Skeletal muscle tissue (tissue), 4 donors: Measurements from ENCODE around the gene PTGS2. TPM values are rescaled to one million over a fixed set of nuclear protein-coding genes. Genes with fewer than 3 reads are reported as not detected.
"Not testable (repeated sequence)": the region's sequence is repeated elsewhere in the genome, so short reads cannot be mapped to it uniquely, and the experiment has no call there.

Experiments
- H3K27ac ChIP-seq: one replicate; pipeline ENCODE4 v1.7.0; 2013; ENCODE audit warnings: mild to moderate bottlenecking, low read depth, low read length, inconsistent platforms
- H3K27me3 ChIP-seq, 3 donors: one replicate each; pipeline ENCODE4 v1.7.0; 2013; ENCODE audit warnings: low read length in 3 of 3; ENCODE audit not compliant: control insufficient read depth in 3 of 3, insufficient read depth in 3 of 3
- H3K36me3 ChIP-seq, 3 donors: one replicate each; pipeline ENCODE4 v1.7.0; 2013; ENCODE audit warnings: low read length in 3 of 3; ENCODE audit not compliant: control insufficient read depth in 3 of 3, insufficient read depth in 3 of 3
- H3K4me1 ChIP-seq, 3 donors: one replicate each; pipeline ENCODE4 v1.7.0; 2013; ENCODE audit warnings: low read length in 3 of 3, mild to moderate bottlenecking in 3 of 3; ENCODE audit not compliant: control insufficient read depth in 3 of 3, insufficient read depth in 3 of 3
- H3K4me3 ChIP-seq, 3 donors: one replicate each; pipeline ENCODE4 v1.7.0; 2013; ENCODE audit warnings: low read length in 3 of 3
- H3K9ac ChIP-seq, 3 donors: one replicate each; pipeline ENCODE4 v1.7.0; 2013; ENCODE audit warnings: low read length in 3 of 3, mild to moderate bottlenecking in 3 of 3, moderate library complexity in 2 of 3, low read depth in 1 of 3
- H3K9me3 ChIP-seq, 3 donors: one replicate each; pipeline ENCODE4 v1.7.0; 2013; ENCODE audit warnings: low read length in 3 of 3; ENCODE audit not compliant: control insufficient read depth in 3 of 3
- total RNA-seq: library from RNA; depleted of rRNA; stranded (reverse); fragments of >200 nt; gene quantifications from one replicate; pipeline ENCODE4 v1.2.3, GENCODE V29; 2014
- donor health status: Osteomylitis.

The PTGS2 gene
- total RNA-seq, 1 donor from 2014 or later: 1.0 TPM

DNA sequence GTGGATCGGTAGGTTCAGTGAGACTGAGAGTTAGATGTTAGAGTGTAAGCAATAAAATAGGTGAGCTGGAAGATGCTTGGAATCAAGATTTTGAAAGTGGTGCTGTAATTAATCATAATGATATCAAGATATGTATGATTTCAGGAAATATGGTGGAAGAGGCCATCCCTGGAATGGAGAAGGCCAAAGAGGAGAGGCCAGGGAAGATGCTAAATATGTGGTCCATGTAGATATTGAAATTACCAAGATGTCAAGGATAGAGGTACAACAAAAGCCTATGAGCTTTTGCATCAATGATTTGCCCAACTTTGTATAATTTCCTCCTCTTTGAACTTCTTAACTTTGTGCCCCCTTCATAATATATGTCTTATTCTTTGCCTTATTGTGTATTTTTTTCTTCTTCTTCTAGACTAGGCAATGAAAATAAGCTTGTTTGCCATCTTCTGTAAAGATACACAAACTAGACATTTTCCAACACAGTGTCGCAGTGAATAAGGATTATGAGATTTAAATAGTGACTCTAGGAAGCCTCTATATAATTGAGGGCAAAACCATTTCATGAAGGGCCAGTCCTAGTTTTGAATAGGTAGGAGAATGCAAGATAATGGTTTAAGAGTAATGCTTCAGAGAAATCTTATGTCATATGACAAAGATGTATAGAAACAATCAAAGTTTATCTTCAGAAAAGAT lies 8.9 kb downstream of the PTGS2 start:
- H3K27ac ChIP-seq: no peak overlapping the region
- H3K27me3 ChIP-seq: no peaks in the 10 kb centered on the region
- H3K9ac ChIP-seq: no peak overlapping the region
- no peak overlapping the region for H3K4me3 ChIP-seq
- no peaks in the 10 kb centered on the region for H3K9me3 ChIP-seq
- no peaks in the 10 kb centered on the region for H3K4me1 ChIP-seq
- H3K36me3 ChIP-seq: no peaks in the 10 kb centered on the region

DNA sequence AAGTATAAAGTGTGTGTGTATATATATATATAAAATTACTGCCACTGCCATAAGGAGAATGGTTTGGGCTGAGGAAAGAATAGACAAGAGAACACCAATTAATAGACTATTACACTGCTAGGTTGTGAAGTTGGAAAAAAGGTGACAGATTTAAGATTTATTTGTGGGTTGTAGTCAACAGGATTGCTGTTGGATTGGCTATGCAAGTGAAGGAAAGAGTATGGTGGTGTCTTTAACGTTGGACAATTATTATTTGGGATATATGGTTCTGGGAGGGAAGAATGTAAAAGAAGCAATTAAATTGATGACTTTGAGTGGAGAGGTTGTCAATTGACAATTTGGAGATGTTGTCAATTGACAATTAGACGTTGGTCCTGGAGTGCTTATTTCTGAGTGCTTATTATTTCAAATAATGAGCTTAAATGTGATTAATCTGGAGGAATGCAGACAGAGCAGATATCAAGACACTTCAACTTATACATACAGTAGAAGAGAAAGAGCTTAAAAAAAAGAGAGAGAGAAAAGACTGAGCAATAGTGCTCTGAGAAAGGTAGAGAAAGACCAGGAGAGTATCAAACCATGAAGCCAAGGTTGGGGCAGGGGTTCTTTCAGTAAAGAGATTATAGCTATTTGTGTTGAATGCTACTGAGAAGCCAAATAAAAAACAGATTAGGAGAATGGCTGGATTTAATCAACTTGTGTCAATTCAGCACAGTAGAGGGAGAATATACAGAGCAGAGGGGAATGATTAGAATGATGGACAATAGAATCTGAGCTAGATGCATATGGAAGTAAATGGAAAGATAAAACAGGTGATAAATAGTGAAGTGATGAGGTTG lies 9.7 kb downstream of the PTGS2 start:
- no peaks in the 10 kb centered on the region for H3K36me3 ChIP-seq
- H3K4me1 ChIP-seq: no peaks in the 10 kb centered on the region
- H3K27me3 ChIP-seq: no peaks in the 10 kb centered on the region
- no peak overlapping the region for H3K27ac ChIP-seq
- no peak overlapping the region for H3K9ac ChIP-seq
- no peaks in the 10 kb centered on the region for H3K9me3 ChIP-seq
- H3K4me3 ChIP-seq: no peak overlapping the region

DNA sequence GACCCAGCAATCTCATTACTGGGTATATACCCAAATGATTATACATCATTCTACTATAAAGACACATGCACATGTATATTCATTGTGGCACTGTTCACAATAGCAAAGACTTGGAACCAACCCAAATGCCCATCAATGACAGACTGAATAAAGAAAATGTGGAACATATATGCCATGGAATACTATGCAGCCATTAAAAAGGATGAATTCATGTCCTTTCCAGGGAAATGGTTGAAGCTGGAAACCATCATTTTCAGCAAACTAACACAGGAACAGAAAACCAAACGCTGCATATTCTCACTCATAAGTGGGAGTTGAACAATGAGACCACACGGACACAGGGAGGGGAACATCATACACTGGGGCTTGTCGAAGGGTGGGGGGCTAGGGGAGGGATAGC lies 10.4 kb downstream of the PTGS2 start:
- not testable (repeated sequence) for H3K27me3 ChIP-seq, H3K9ac ChIP-seq, H3K4me3 ChIP-seq, H3K9me3 ChIP-seq, H3K4me1 ChIP-seq, H3K36me3 ChIP-seq, H3K27ac ChIP-seq

DNA sequence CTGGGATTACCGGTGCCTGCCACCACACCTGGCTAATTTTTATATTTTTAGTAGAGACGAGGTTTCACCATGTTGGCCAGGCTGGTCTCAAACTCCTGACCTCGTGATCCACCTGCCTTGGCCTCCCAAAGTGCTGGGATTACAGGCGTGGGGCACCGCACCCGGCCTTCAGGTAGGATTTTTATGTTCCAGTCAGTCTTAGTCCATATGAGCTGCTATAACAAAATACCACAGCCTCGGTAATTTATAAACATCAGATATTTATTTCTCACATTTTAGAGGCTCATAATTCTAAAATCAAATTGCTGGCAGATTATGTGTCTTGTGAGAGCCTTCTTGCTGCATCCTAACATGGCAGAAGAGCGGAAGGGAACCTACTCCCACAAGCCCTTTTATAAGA lies 16.0 kb downstream of the PTGS2 start:
- not testable (repeated sequence) for H3K27ac ChIP-seq, H3K27me3 ChIP-seq, H3K9me3 ChIP-seq, H3K36me3 ChIP-seq, H3K4me1 ChIP-seq, H3K4me3 ChIP-seq, H3K9ac ChIP-seq

DNA sequence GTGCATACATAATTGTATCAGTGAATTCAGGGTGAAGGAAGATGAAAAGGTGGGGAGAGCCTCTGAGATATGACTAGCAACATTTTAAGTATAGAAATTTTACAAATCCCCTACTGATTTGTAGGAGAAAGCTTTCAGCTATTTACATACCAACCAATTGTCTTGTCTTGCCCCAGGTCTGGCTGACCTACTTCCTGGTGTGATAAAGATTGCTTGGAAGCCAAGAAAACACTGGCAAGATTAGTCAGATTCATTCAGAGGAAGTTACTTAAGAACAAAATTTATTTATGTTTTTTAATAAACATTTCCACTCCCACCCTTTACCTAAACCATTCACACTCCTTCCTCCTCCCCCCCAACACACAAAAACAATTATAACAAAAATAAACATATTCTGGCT lies 17.5 kb downstream of the PTGS2 start:
- H3K36me3 ChIP-seq: no peaks in the 10 kb centered on the region
- no peak overlapping the region for H3K4me3 ChIP-seq
- H3K27ac ChIP-seq: no peak overlapping the region
- H3K27me3 ChIP-seq: no peaks in the 10 kb centered on the region
- H3K9me3 ChIP-seq: no peaks in the 10 kb centered on the region
- H3K9ac ChIP-seq: no peak overlapping the region
- no peaks in the 10 kb centered on the region for H3K4me1 ChIP-seq

DNA sequence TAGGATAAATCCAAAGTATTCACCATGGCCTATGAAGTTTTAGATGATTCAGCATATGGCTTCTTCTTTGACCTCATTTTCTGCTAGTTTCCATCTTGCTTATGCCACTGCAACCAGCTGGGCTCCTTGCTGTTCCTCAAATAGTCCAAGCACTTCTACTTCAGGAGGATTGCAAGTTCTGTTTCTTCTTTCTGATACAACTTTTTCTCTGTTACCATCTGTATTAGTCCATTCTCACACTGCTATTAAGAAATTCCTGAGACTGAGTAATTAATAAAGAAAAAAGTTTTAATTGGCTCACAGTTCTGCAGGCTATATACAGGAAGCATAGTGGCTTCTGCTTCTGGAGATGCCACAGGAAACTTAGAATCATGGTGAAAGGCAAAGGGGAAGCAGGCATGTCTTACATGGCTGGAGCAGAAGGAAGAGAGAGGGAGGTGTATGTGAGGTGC lies 20.3 kb downstream of the PTGS2 start:
- Histone ChIP-seq H3K27me3 (no peaks in the 10 kb centered on the region), H3K36me3 (no peaks in the 10 kb centered on the region), H3K4me3 (no peak overlapping the region), H3K9ac (no peak overlapping the region), H3K9me3 (no peaks in the 10 kb centered on the region), H3K4me1 (no peaks in the 10 kb centered on the region), H3K27ac (no peak overlapping the region)

DNA sequence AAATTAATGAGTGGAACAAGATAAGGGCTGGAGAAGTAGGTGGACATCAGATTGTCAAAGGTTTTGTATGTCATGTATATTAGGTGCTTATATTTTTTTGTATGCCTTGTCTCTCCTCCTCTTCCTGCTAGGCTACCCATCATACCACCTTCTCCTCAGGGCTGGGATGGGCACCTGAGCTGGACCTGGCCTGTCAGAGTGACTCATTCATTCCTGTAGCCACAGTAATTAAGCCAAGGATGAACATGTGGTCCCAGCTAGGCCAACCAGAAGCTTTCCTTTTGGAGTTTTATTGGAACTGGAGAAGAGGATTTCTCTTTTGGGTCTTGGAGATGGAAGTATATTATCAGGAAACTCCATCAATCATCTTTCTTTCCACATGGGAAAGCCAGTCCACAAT lies 21.2 kb downstream of the PTGS2 start:
- Histone ChIP-seq H3K27ac (no peak overlapping the region), H3K9me3 (no peaks in the 10 kb centered on the region), H3K27me3 (no peaks in the 10 kb centered on the region), H3K4me3 (no peak overlapping the region), H3K9ac (no peak overlapping the region), H3K36me3 (no peaks in the 10 kb centered on the region), H3K4me1 (no peaks in the 10 kb centered on the region)

DNA sequence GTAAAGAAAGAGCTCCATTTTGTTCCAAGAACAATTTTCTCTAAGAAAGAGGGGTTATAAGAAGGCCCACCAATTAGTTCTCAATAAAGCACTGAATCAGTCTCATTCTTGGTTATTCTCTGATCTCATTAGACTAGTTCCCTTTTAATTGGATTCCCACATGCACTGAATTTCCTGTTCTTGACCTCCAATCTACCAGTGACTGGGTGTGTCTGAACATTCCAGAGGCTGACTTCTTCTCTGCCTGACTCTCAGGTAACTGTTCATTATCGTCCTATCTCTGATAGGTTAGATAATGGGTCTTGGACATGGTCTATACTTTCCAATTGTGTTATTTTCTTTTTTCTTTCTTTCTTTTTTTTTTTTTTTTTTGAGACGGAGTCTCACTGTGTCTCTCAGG lies 22.7 kb downstream of the PTGS2 start:
- Histone ChIP-seq H3K27me3 (no peaks in the 10 kb centered on the region), H3K36me3 (no peaks in the 10 kb centered on the region), H3K27ac (no peak overlapping the region), H3K4me3 (no peak overlapping the region), H3K4me1 (no peaks in the 10 kb centered on the region), H3K9ac (no peak overlapping the region), H3K9me3 (no peaks in the 10 kb centered on the region)

DNA sequence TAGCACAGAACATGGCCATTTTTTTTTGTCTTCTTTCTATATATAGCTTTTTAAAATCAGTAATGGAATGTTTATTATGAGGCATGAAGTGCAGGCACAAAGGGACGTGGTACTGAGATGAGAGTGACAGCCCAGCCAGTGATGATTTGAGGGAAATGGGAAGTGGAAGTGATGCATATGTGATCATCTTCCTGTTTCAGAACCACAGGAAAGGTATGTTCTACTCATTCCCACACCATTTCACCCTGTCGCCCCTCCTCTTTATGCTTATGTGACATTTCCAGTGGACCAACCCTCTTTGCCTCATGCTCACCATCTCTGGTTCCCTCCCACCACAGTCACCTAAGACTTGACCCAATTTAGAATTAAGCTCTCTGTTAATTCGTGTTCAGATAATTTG lies 24.3 kb downstream of the PTGS2 start:
- no peaks in the 10 kb centered on the region for H3K36me3 ChIP-seq
- no peaks in the 10 kb centered on the region for H3K4me1 ChIP-seq
- H3K9me3 ChIP-seq: no peaks in the 10 kb centered on the region
- no peak overlapping the region for H3K27ac ChIP-seq
- H3K9ac ChIP-seq: no peak overlapping the region
- no peak overlapping the region for H3K4me3 ChIP-seq
- H3K27me3 ChIP-seq: no peaks in the 10 kb centered on the region

DNA sequence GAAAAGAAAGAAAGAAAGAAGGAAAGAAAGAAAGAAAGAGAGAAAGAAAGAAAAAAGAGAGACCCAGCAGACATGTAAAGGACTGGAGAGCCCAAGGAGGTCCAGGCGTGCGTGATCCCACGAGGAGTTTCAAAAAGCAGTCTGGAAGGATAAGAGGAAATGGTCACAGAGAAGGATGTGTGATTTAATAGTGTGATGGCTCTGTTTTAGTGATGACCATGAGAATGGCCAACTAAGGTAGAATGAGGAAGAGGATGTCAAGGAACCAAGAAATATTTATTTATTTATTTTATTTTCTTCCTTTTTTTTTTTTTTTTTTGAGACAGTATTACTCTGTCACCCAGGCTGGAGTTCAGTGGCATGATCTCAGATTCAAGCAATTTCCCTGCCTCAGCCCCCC lies 25.5 kb downstream of the PTGS2 start:
- Histone ChIP-seq H3K27ac (no peak overlapping the region), H3K9me3 (no peaks in the 10 kb centered on the region), H3K4me1 (no peaks in the 10 kb centered on the region), H3K9ac (no peak overlapping the region), H3K36me3 (no peaks in the 10 kb centered on the region), H3K4me3 (no peak overlapping the region), H3K27me3 (no peaks in the 10 kb centered on the region)
